DOHH2 (cell line): ENCODE measurements around the gene SNRPA1.
"Not testable (repeated sequence)": the region's sequence is repeated elsewhere in the genome, so short reads cannot be mapped to it uniquely, and the experiment has no call there.

ENCODE experiments used
- H3F3A ChIP-seq: fragments of 200-600 bp; sonication (generic), shearing (Covaris generic); 2 replicates; pipeline ENCODE4 v1.6.0; 2016; ENCODE audit warnings: antibody characterized with exemption, mild to moderate bottlenecking; ENCODE audit not compliant: control insufficient read depth, insufficient read depth
- H3K27ac ChIP-seq: fragments of 200-600 bp; sonication (generic); 2 replicates; pipeline ENCODE4 v1.5.1; 2014; ENCODE audit warnings: low read depth, mild to moderate bottlenecking, low read length, moderate library complexity
- H3K27me3 ChIP-seq: fragments of 200-600 bp; sonication (generic); 2 replicates; pipeline ENCODE4 v1.6.1; 2014; ENCODE audit warnings: mild to moderate bottlenecking, low read length, mixed read lengths; ENCODE audit not compliant: control insufficient read depth
- H3K36me3 ChIP-seq: fragments of 200-600 bp; sonication (generic); 2 replicates; pipeline ENCODE4 v1.6.1; 2014; ENCODE audit warnings: mild to moderate bottlenecking, low read length, moderate library complexity, mixed read lengths; ENCODE audit not compliant: control insufficient read depth
- H3K4me1 ChIP-seq: fragments of 200-600 bp; sonication (generic); 2 replicates; pipeline ENCODE4 v1.6.1; 2014; ENCODE audit warnings: mild to moderate bottlenecking, low read length, mixed read lengths; ENCODE audit not compliant: control insufficient read depth
- H3K4me2 ChIP-seq: fragments of 200-600 bp; sonication (generic); 2 replicates; pipeline ENCODE4 v1.6.0; 2014; ENCODE audit warnings: mild to moderate bottlenecking, low read length, moderate library complexity
- H3K4me3 ChIP-seq: fragments of 200-600 bp; sonication (generic); 2 replicates; pipeline ENCODE4 v1.5.1; 2014; ENCODE audit warnings: mild to moderate bottlenecking, low read length, mixed read lengths
- H3K79me2 ChIP-seq: fragments of 200-600 bp; sonication (generic); 2 replicates; pipeline ENCODE4 v1.6.1; 2014; ENCODE audit warnings: mild to moderate bottlenecking, low read length, mixed read lengths; ENCODE audit not compliant: control insufficient read depth
- H3K9me2 ChIP-seq: fragments of 200-600 bp; sonication (generic); replicated peaks from 2 replicates; pipeline ENCODE4 v1.6.1; 2014; ENCODE audit warnings: mild to moderate bottlenecking, low read length, mixed read lengths; ENCODE audit not compliant: control insufficient read depth
- H3K9me3 ChIP-seq: fragments of 200-600 bp; sonication (generic); 2 replicates; pipeline ENCODE4 v1.6.1; 2014; ENCODE audit warnings: antibody characterized with exemption, low read length, mixed read lengths; ENCODE audit not compliant: control insufficient read depth, insufficient read depth
- H4K20me1 ChIP-seq: fragments of 200-600 bp; sonication (generic); 2 replicates; pipeline ENCODE4 v1.6.0; 2014; ENCODE audit warnings: low read depth, mild to moderate bottlenecking, antibody characterized with exemption, low read length, moderate library complexity; ENCODE audit not compliant: control insufficient read depth, insufficient read depth
- CTCF ChIP-seq: fragments of 200-600 bp; sonication (generic); IDR thresholded peaks from one replicate; pipeline ENCODE4 v1.5.1; 2014; ENCODE audit warnings: antibody characterized with exemption, mild to moderate bottlenecking, low read depth, low read length; ENCODE audit not compliant: poor library complexity, severe bottlenecking
- EZH2phosphoT487 ChIP-seq: fragments of 200-600 bp; sonication (generic); IDR thresholded peaks from 2 replicates; pipeline ENCODE4 v1.6.1; 2017; ENCODE audit warnings: borderline replicate concordance, mild to moderate bottlenecking, antibody characterized with exemption, low read length, moderate library complexity, mixed read lengths

Gene SNRPA1

GRCh38 chr15:101337976-101338375 is 42.9 kb upstream of the SNRPA1 start:
- TF ChIP-seq EZH2phosphoT487 (no peak), CTCF (no peak)
- Histone ChIP-seq H3K9me2 (no peaks in the 10 kb centered on the region), H3K27me3 (peaks cover 6% of the 10 kb centered on the region; the same call in 1 of the 2 replicates), H3K36me3 (peaks cover 9% of the 10 kb centered on the region; the same call in 1 of the 2 replicates), H3K9me3 (peaks cover 33% of the 10 kb centered on the region), H4K20me1 (no peaks in the 10 kb centered on the region), H3F3A (peaks cover 18% of the 10 kb centered on the region), H3K4me1 (peaks cover 11% of the 10 kb centered on the region), H3K27ac (no peak overlapping the region), H3K79me2 (no peaks in the 10 kb centered on the region), H3K4me2 (no peak overlapping the region), H3K4me3 (no peak overlapping the region)

- Histone ChIP-seq H3F3A (peaks cover 18% of the 10 kb centered on the region), H3K4me2 (peak overlapping the region; percentile 62), H3K4me3 (peak overlapping the region; percentile 70), H3K9me3 (peaks cover 43% of the 10 kb centered on the region), H3K4me1 (peaks cover 11% of the 10 kb centered on the region), H3K27ac (peak overlapping the region; percentile 70)
- not testable (repeated sequence) for H3K27me3 ChIP-seq, H3K9me2 ChIP-seq, H3K79me2 ChIP-seq, H4K20me1 ChIP-seq, H3K36me3 ChIP-seq
These were observed 39.1 kb upstream of the SNRPA1 start for GRCh38 chr15:101333907-101334789.

- Histone ChIP-seq H4K20me1 (no peaks in the 10 kb centered on the region), H3K27ac (no peak overlapping the region), H3K4me1 (peaks cover 11% of the 10 kb centered on the region), H3K27me3 (no peaks in the 10 kb centered on the region), H3K9me2 (no peaks in the 10 kb centered on the region), H3F3A (peaks cover 18% of the 10 kb centered on the region), H3K4me2 (no peak overlapping the region), H3K4me3 (no peak overlapping the region), H3K9me3 (peaks cover 40% of the 10 kb centered on the region), H3K79me2 (no peaks in the 10 kb centered on the region), H3K36me3 (peaks cover 9% of the 10 kb centered on the region; the same call in 1 of the 2 replicates)
- no peak for TF ChIP-seq CTCF
- no peak for TF ChIP-seq EZH2phosphoT487
These were observed 37.0 kb upstream of the SNRPA1 start for GRCh38 chr15:101332061-101332467.

GRCh38 chr15:101329867-101330380 is 34.9 kb upstream of the SNRPA1 start:
- Histone ChIP-seq H3K4me3 (no peak overlapping the region), H3F3A (peaks cover 13% of the 10 kb centered on the region), H4K20me1 (no peaks in the 10 kb centered on the region), H3K9me3 (peaks cover 26% of the 10 kb centered on the region), H3K4me1 (peaks cover 10% of the 10 kb centered on the region), H3K27me3 (no peaks in the 10 kb centered on the region), H3K36me3 (peaks cover 6% of the 10 kb centered on the region; the same call in 1 of the 2 replicates), H3K9me2 (no peaks in the 10 kb centered on the region), H3K79me2 (no peaks in the 10 kb centered on the region), H3K4me2 (no peak overlapping the region), H3K27ac (no peak overlapping the region)
- TF ChIP-seq CTCF (no peak), EZH2phosphoT487 (no peak)
